IPS DF 6.9 (cell line): Measurements from ENCODE around the gene B3GNT4.
"Not testable (repeated sequence)": the region's sequence is repeated elsewhere in the genome, so short reads cannot be mapped to it uniquely, and the experiment has no call there.

Experiments used
- DNase-seq: peaks from one replicate; pipeline ENCODE4 v3.0.0-alpha.2; 2013; ENCODE audit warnings: low read depth, low spot score
- H3K27ac ChIP-seq: one replicate; pipeline ENCODE4 v1.5.1; 2013; ENCODE audit warnings: low read length, control low read depth
- H3K27me3 ChIP-seq: 2 replicates; pipeline ENCODE4 v1.6.1; 2013; ENCODE audit warnings: mild to moderate bottlenecking, low read length; ENCODE audit not compliant: control insufficient read depth, insufficient read depth
- H3K36me3 ChIP-seq: 2 replicates; pipeline ENCODE4 v1.6.1; 2013; ENCODE audit warnings: low read length; ENCODE audit not compliant: control insufficient read depth, insufficient read depth
- H3K4me1 ChIP-seq: 2 replicates; pipeline ENCODE4 v1.6.1; 2013; ENCODE audit warnings: low read length; ENCODE audit not compliant: control insufficient read depth, insufficient read depth
- H3K4me3 ChIP-seq: 2 replicates; pipeline ENCODE4 v1.5.1; 2013; ENCODE audit warnings: mild to moderate bottlenecking, low read length
- H3K9me3 ChIP-seq: 2 replicates; pipeline ENCODE4 v1.6.1; 2013; ENCODE audit warnings: low read length, inconsistent platforms; ENCODE audit not compliant: control insufficient read depth, insufficient read depth
- WGBS: extraction: QIAGEN DNeasy Blood & Tissue Kit; methylation state at CpG from one replicate; pipeline ENCODE4 v1.1.7; 2013; ENCODE audit warnings: mixed read lengths, missing lambda C conversion rate; ENCODE audit not compliant: insufficient read length, insufficient coverage; 5-methylcytosine and 5-hydroxymethylcytosine counted together

Gene B3GNT4

DNA sequence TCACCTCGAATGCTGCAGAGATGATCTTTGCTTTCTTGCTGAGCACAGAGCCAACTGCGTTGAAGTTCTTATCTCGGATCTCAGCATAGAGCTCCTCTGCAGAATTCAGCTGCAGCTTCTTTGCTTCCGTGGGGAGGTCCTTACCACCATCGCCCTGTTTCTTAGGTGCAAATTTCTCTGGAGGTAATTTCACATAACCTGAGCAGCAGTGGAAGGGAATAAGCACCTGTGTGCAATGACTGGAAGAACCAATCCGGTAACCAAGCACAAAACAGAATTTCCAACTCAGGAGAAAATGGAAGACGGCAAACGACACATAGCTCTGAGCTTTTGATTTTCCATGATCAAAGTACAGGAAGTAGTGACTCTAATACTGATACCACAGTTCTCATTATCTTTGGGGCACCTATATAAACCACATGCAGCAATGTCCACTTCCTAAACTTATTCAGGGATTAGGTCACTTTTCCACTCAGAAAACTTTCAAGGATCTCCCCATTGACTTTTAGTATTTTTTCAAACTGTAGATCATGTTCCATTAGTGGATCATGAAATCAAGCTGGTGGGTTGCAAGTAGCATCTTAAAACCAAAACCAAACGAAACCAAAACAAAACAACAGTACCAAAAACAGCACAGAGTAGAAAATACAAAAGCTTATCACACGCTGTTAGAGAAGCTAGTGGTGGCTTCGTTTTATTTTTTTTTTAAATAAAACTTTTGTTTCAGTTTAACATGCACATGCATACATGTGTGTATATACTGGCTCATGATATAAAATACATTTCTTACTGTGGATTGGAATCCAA, 41.3 kb downstream of the B3GNT4 start:
- no CpG with 5 or more reads among the region's 11 CpGs for WGBS
- Histone ChIP-seq H3K9me3 (no peaks in the 10 kb centered on the region), H3K4me3 (no peak overlapping the region), H3K27ac (no peak overlapping the region), H3K4me1 (no peaks in the 10 kb centered on the region), H3K36me3 (no peaks in the 10 kb centered on the region), H3K27me3 (no peaks in the 10 kb centered on the region)
- no peak for DNase-seq

DNA sequence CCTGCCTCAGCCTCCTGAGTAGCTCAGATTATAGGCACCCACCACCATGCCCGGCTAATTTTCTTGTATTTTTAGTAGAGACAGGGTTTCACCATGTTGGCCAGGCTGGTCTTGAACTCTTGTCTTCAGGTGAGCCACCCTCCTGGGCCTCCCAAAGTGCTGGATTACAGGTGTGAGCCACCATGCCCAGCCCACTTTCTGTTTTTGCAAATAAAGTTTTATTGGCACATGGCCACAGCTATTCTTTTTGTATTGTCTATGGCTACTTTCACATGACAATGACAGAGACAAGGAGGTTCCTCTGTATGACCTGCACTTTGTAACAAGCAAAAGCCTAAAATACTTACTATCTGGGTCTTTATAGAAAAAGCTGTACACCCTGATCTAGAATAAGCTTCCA, 42.0 kb downstream of the B3GNT4 start:
- WGBS: no CpG with 5 or more reads among the region's 1 CpG
- Histone ChIP-seq H3K27me3 (no peaks in the 10 kb centered on the region), H3K4me3 (no peak overlapping the region), H3K36me3 (no peaks in the 10 kb centered on the region), H3K9me3 (no peaks in the 10 kb centered on the region), H3K4me1 (no peaks in the 10 kb centered on the region), H3K27ac (no peak overlapping the region)
- DNase-seq: no peak

DNA sequence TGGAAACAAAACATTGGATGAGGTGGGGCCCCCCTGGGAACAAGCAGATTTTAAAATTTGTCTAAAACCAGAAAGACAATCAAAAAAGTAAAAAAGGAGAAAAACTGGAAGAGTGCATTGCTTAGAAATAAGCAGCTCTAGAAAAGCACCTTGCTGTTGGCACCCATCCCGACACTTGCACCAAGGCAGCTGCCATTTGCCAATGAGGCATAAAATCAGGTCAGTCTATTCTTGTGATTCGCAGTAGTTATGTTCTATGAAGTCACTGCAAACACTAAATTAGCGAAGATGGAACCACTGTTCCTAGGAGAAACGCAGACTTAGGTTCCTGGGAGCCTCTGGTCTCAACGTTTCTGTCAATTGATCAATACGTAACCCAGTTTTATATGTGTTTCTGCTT, 46.5 kb downstream of the B3GNT4 start:
- DNase-seq: no peak
- H3K9me3 ChIP-seq: no peaks in the 10 kb centered on the region
- H3K27ac ChIP-seq: no peak overlapping the region
- H3K27me3 ChIP-seq: no peaks in the 10 kb centered on the region
- H3K4me1 ChIP-seq: no peaks in the 10 kb centered on the region
- H3K36me3 ChIP-seq: no peaks in the 10 kb centered on the region
- WGBS: no CpG with 5 or more reads among the region's 6 CpGs
- H3K4me3 ChIP-seq: no peak overlapping the region

DNA sequence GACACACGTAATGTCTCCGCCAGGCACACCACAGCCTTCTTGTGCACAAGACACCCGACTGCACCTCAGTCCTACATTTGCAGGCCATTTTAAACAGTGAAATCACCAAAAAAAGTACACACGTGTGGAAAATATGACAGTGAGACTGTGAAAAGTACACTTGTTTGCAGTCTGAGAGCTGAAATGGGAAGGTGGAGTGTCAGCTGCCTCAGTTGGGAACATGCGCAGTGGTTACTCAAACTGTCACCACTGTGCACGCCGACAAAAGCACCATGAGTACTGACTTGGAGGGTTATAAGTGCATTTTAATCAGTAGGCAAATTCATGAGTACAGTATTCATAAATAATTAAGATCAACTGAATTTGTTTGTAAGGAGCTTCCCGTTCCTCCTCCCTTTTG, 47.0 kb downstream of the B3GNT4 start:
- no peaks in the 10 kb centered on the region for H3K36me3 ChIP-seq
- no peaks in the 10 kb centered on the region for H3K9me3 ChIP-seq
- no peak overlapping the region for H3K27ac ChIP-seq
- no CpG with 5 or more reads among the region's 8 CpGs for WGBS
- H3K27me3 ChIP-seq: no peaks in the 10 kb centered on the region
- DNase-seq: no peak
- H3K4me1 ChIP-seq: no peaks in the 10 kb centered on the region
- no peak overlapping the region for H3K4me3 ChIP-seq

DNA sequence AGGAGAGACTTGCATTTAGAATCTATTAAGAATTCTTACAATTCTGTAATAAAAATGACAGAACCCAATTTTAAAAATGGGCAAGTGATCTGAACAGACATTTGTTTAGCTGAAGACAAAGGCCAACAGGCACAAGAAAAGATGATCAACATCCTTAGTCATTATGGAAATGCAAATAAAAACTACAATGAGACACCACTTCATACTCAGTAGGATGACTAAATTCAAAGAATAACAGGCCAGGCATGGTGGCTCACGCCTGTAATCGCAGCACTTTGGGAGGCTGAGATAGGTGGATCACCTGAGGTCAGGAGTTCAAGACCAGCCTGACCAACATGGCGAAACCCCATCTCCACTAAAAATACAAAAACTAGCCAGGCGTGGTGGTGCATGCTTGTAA, 55.0 kb downstream of the B3GNT4 start:
- H3K27me3 ChIP-seq, H3K36me3 ChIP-seq, DNase-seq, H3K9me3 ChIP-seq, H3K27ac ChIP-seq, H3K4me1 ChIP-seq, H3K4me3 ChIP-seq: not testable (repeated sequence)
- WGBS: no CpG with 5 or more reads among the region's 4 CpGs
